DMS79 treated with DMSO at 0.1 percent for 48 hours (cell line): ENCODE data around the gene CACNA2D3.
A peak's percentile ranks its signal among the peaks of the same experiment; 100 is the strongest.
"Not testable (repeated sequence)": the region's sequence is repeated elsewhere in the genome, so short reads cannot be mapped to it uniquely, and the experiment has no call there.

ENCODE experiments used
- DNase-seq: peaks from one replicate; lab custom pipeline; 2025; lab: John Stamatoyannopoulos, UW

The CACNA2D3 gene

GRCh38 chr3:54122324-54123002 lies at the start of gene CACNA2D3:
Gene CACNA2D3, plus strand, starts transcription at chr3:54122552.
- peak; percentile 17 for DNase-seq

- no peak for DNase-seq
These were observed 49.0 kb upstream of the CACNA2D3 start for GRCh38 chr3:54073386-54073785.

DNA sequence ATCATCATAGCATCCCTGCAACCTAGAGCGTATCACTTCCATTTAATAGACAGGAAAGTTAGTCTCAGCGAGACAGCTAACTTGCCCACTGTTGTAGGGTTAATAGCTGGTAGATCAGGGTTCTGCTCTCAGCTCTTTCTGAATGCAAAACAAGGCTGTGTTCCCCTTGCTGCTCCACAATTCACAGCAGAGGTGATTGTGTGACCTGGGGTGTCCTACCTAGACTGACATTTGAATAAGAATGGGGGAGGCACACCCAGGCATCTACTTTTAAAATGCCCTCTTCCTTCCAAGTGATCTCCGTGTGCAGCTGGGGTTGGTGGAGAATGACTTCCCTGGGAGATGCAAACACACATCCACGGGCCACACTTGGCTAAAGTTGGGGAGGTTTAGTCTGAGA lies 43.0 kb upstream of the CACNA2D3 start:
- DNase-seq = no peak

DNA sequence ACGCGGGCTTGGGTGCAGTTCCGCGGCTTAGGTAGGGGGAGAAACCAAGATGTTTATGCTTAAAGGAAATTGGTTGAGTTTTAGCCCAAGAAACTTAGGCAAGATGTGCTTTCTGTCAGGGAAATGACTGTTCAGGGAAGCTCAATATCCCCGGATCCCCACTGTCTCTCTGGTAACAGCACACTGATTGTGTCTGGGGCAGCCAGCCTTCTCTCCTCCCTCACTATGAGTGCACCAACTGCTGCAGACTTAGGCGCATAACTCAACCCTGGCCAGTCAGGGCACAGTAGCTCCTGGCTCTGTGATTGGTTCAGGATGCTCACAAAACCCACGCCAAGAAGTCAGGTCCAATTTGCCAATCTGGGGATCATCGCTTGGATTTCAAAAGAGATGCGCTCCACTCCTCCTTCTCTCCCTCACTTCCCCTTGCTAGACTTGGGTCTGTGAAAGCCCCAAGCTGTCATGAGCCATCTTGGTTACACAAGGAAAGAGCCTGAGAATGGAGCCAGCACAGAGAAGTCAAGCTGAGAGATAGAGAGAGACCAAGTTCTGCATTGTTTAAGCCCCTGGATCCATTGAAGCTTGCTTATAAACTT lies 42.5 kb upstream of the CACNA2D3 start:
- no peak for DNase-seq

GRCh38 chr3:54083921-54084320 lies 38.4 kb upstream of the CACNA2D3 start:
- no peak for DNase-seq

GRCh38 chr3:54085936-54086335 lies 36.4 kb upstream of the CACNA2D3 start:
- no peak for DNase-seq

DNA sequence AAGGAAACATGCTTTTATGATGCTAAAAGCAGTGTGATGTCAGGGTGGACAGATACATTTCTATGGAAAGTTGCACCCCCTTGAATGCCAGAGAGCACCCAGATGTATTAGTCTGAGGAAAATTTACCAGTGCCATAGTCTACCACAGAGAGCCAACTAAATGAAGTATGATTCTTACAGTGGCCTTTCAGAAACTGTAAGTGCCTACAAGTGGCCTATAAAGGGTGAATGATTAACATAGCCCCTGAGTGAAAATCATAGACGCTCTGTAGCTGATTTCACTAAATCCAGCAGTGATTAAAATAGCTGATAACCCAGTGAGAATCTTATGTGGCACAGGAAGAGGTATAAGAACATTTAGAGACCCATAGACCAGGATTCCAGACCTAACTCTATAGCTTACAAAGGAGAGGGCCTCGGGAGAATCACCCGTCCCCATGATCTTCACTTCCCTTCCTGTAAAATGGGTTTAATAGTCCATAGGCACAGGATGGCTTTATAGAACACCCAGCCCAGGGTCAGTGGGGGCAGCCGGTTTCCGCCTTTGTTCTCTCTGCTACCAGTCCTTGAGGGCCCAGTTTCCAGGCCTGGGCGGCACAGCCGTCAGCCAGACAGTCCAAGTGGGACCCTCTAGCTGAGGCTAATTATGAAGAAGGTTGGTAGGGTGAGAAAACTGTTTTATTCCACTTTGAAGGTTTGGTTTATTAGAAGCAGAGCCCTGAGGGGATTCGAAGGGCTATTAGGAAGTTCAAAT lies 35.5 kb upstream of the CACNA2D3 start:
- no peak for DNase-seq

DNA sequence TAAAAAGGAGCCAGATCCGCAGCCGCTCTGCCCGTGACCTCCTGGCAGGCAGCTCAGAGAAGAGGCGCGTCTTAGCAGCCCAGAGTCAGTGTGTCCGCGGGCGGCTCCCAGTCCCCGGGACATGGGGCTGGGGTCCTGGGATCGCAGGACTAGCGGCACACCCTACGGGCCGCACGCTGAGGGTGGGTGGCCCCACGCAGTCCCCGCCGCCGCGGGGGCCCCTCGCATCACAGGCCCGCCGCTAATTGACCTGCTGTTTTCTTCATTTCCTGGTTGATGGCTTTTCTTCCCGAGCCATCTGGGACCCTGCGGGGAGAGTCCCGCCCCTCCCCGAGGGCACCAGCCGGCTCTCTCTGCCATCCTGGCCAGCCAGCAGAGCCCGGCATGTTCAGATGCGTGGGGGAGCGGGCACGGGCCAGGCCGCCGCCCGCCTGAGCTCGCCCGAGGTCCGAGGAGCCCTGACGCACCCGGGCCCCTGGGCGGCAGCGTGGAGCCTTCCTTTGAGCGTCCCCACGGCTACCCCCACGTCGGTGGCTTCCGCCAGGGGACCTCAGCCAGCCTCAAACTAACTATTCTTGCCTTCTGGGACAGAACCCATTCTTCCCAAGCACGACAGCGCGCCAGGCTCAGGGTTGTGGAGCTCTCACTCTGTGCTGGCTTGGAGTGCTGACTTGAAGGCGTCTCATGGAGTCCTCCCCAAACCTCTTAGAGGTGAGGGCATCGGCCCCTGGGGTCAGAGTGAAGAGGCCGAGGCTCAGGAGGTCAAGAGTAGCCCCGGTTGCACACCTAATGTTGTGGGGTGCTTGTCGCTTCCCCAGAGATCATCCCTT lies 34.6 kb upstream of the CACNA2D3 start:
- DNase-seq = no peak

GRCh38 chr3:54093491-54094248 lies 28.7 kb upstream of the CACNA2D3 start:
- no peak for DNase-seq

DNA sequence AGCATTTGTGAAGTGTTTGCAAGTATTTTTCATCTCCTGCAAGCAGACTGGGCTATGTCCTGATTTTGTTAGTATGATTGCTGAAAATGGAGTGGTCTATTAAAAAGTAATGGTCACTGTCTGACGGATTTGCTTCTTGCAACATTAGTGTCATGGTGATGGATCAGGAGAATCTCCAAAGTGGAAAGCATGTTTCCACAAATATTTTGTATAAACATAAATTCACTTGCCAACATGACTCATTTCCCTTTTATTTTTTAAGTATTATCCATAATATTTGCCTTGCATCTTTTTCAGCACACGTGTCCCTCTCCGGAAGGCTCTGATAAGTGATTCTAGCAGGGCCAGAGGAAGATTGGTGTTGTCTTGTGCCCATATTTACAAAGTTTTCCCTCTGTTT lies 27.4 kb upstream of the CACNA2D3 start:
- DNase-seq = no peak

- DNase-seq = no peak
These were observed 23.0 kb upstream of the CACNA2D3 start for GRCh38 chr3:54099381-54099780.

DNA sequence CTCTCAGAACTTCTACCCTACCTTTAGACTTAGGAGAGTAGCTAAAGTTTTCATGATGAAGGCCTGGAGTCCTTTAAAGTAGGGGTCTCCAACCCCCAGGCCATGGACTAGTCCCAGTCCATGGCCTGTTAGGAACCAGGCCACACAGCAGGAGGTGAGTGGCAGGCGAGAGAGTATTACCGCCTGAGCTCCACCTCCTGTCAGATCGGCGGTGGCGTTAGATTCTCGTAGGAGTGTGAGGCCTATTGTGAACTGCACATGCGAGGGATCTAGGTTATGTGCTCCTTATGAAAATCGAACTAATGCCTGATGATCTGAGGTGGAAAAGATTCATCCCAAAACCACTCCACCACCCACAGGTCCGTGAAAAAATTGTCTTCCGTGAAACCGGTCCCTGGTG lies 18.3 kb upstream of the CACNA2D3 start:
- DNase-seq = no peak

DNA sequence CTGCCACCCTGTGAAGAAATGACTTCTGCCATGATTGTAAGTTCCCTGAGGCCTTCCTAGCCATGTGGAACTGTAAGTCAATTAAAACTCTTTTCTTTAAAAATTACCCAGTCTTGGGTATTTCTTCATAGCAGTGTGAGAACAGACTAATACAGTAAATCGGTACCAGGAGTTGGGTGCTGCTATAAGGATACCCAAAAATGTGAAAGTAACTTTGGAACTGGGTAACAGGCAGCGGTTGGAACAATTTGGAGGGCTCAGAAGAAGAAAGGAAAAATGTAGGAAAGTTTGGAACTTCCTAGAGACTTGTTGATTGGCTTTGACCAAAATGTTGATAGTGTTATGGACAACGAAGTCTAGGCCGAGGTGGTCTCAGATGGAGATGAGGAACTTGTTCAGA lies 6.2 kb upstream of the CACNA2D3 start:
- not testable (repeated sequence) for DNase-seq

DNA sequence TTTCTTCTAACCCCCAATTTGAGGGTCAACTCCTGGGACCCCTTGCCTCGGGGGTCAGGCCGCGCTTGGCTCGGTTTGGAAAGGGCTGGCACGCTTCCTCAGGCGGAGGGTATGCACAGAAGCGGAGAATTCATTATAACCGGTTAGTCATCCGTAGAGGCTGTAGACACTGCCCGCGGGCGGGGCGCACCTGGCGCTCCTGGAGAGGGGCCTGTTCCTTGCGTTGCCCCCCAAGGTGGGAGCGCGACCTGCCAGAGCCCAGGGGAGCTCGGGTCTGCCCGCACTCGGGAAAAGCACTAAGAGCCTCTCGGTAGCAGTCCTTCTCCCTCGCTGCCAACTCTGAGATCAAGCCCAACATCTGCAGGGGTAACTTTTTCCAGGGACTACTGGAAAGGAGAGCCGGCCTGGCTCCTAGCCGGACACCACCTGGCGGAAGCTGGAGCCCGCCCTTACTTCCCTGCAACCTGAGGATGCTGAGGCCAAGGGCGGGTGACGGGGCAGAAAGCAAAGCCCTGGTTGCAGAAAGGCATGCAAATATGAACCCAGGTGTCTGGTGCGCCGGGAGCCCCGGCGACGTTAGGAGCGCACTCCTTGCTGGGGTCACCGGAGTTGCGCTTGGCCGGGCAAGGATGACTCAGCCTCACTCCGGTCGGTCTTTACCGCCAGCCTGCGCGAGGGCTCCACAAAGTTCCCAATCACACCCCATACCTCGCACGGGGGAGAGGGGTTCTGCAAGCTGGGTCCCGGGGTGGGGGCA lies 1.5 kb upstream of the CACNA2D3 start:
- DNase-seq = peak; percentile 32

DNA sequence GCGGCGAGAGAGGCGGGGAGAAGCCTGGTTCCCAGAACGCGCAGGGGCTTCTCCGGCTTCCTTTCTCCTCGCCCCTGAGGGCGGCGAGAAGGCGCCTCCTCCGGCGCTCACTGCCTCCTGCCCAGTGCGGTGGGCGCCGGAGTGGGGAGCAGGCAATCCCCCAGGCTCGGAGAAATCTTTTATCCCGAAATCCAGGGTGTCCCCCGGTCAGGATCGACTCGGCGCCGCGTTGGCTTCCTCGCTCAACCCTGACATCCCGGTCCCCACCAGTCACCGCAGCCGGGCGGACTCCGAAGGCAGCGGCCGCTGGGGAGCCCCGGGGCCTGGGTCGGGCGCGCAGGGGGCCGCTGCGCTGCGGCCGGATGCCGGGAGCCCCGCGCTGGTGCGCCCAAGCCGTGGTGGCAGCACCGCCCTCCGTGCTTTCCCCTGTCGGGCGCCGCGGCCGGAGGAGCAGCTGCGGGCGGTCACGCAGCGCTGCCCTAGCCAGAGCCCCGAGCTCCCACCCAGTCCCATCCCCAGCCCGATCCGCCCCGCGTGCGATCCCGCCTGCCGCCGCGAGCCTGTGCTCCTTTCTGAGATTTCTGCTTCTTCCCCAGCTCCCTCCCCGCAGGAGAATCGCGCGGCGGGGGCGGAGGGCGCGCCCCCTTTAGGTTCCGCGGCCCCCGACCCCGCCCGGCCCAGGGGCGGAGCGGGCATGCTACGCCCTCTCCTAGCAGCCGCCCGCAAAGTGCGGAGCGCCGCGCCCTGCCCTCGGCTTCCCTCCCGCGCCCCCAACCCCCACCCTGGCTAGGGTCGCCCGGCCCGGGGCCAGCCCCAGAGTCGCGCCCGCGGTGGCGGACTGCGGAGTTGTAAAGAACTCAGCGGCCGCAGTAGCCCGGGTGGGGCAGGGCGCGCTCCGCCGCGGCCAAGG lies 683 bp upstream of the CACNA2D3 start:
- no peak for DNase-seq

DNA sequence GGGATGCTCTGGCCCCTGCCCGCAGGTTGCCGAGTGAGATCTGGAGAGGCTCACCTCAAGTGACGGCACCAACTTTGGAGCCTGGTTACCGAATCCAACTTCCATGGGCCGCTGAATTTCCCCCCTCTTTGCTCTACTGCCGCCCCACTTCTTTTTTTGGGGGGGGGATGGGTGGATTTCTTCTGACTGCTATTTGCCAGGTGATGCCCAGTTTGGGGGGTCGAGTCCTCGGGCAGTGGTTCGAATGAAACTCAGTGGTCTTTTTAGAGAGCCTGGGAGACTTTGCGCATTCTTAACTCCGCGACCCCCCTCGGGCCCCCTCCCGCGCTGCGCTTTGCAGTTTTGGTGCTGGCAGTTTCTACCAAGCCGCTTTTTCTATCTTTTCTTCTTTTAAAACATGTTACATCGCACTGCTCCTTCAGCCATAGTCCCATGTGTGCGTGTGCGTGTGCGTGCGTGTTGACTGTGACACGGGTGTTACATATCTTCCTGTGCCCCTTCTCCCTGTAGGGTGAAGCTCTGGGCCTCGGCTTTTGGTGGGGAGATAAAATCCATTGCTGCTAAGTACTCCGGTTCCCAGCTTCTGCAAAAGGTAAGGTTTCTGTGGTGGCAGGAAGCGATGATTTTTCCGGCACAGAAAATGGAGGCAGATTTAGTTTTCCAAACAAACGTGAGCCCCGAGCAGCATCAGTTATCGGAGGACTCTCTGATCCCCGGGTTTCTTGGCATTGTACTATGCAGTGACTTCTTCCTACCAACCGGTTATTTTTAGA lies 837 bp downstream of the CACNA2D3 start:
- DNase-seq = peak; percentile 10

DNA sequence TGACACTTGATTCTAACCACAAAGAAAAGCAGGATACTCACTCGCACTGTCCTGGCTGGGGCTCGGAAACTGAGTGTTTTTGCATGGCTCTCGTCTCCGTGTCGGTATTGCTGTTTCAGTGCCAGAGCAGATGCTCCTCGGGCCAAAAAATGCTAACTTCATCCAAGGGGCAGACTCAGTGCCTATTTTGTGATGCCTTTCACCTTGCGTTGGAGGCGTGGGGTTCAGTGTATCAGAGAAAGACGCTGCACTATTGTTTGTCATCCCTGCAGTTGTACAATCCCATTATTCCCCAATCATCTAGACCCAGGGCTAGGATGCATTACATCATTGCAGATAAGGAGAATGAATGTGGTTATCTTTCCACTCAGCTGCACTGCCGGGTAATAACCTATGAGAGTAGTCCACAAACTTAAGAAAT lies 1.4 kb downstream of the CACNA2D3 start:
- peak; percentile 59 for DNase-seq

- no peak for DNase-seq
These were observed 2.9 kb downstream of the CACNA2D3 start for GRCh38 chr3:54125300-54125699.

GRCh38 chr3:54126551-54126950 lies 4.2 kb downstream of the CACNA2D3 start:
- no peak for DNase-seq
